Trophoblast cell (in vitro differentiated cells and primary cell): ENCODE data around the gene IFI27.

Source experiments
- DNase-seq, 2 donors: peaks; one replicate each; pipeline ENCODE4 v3.0.0-alpha.2; 2016
- H2AFZ ChIP-seq: 2 replicates; pipeline ENCODE4 v1.6.1; 2013; ENCODE audit warnings: low read length, moderate library complexity, mild to moderate bottlenecking; ENCODE audit not compliant: insufficient read depth, poor library complexity
- H2AK5ac ChIP-seq: 2 replicates; pipeline ENCODE4 v1.6.1; 2013; ENCODE audit warnings: mild to moderate bottlenecking, low read length
- H2BK120ac ChIP-seq: 2 replicates; pipeline ENCODE4 v1.6.1; 2013; ENCODE audit warnings: low read length, mild to moderate bottlenecking, moderate library complexity; ENCODE audit not compliant: insufficient read depth, poor library complexity
- H2BK12ac ChIP-seq: 2 replicates; pipeline ENCODE4 v1.6.1; 2013; ENCODE audit warnings: mild to moderate bottlenecking, low read length, moderate library complexity
- H2BK5ac ChIP-seq: 2 replicates; pipeline ENCODE4 v1.6.1; 2013; ENCODE audit warnings: low read length, low read depth, moderate library complexity, mild to moderate bottlenecking; ENCODE audit not compliant: poor library complexity
- H3K14ac ChIP-seq: 2 replicates; pipeline ENCODE4 v1.6.1; 2013; ENCODE audit warnings: mild to moderate bottlenecking, low read length
- H3K18ac ChIP-seq: 2 replicates; pipeline ENCODE4 v1.6.1; 2013; ENCODE audit warnings: mild to moderate bottlenecking, low read length
- H3K23ac ChIP-seq: 2 replicates; pipeline ENCODE4 v1.6.1; 2013; ENCODE audit warnings: low read length
- H3K27ac ChIP-seq: 2 replicates; pipeline ENCODE4 v1.5.1; 2013; ENCODE audit warnings: low read depth, mild to moderate bottlenecking, inconsistent platforms, low read length, moderate library complexity
- H3K27me3 ChIP-seq: 2 replicates; pipeline ENCODE4 v1.6.1; 2013; ENCODE audit warnings: inconsistent platforms, mild to moderate bottlenecking, low read length, moderate library complexity; ENCODE audit not compliant: insufficient read depth
- H3K36me3 ChIP-seq, 2 experiments: 1 replicate in 1 of 2; 2 replicates in 1 of 2; pipeline ENCODE4 v1.6.1; 2013; ENCODE audit warnings: low read length in 2 of 2, mild to moderate bottlenecking in 2 of 2, moderate library complexity in 1 of 2; ENCODE audit not compliant: insufficient read depth in 2 of 2, control insufficient read depth in 1 of 2
- H3K4ac ChIP-seq: 2 replicates; pipeline ENCODE4 v1.6.1; 2013; ENCODE audit warnings: low read depth, mild to moderate bottlenecking, low read length, moderate library complexity
- H3K4me1 ChIP-seq, 2 experiments: 1 replicate in 1 of 2; 2 replicates in 1 of 2; pipeline ENCODE4 v1.6.1; 2013; ENCODE audit warnings: low read length in 2 of 2, mild to moderate bottlenecking in 2 of 2, moderate library complexity in 1 of 2; ENCODE audit not compliant: insufficient read depth in 2 of 2, control insufficient read depth in 1 of 2
- H3K4me2 ChIP-seq: 2 replicates; pipeline ENCODE4 v1.6.1; 2013; ENCODE audit warnings: inconsistent platforms, mild to moderate bottlenecking, low read length, moderate library complexity
- H3K4me3 ChIP-seq: 2 replicates; pipeline ENCODE4 v1.5.1; 2013; ENCODE audit warnings: mild to moderate bottlenecking, low read depth, low read length, inconsistent platforms
- H3K79me1 ChIP-seq: one replicate; pipeline ENCODE4 v1.6.1; 2013; ENCODE audit warnings: low read length
- H3K79me2 ChIP-seq: 2 replicates; pipeline ENCODE4 v1.6.1; 2013; ENCODE audit warnings: low read length, mild to moderate bottlenecking; ENCODE audit not compliant: control insufficient read depth, insufficient read depth, poor library complexity
- H3K9ac ChIP-seq: 2 replicates; pipeline ENCODE4 v1.6.1; 2013; ENCODE audit warnings: mild to moderate bottlenecking, low read length
- H3K9me3 ChIP-seq: 2 replicates; pipeline ENCODE4 v1.6.1; 2013; ENCODE audit warnings: low read depth, mild to moderate bottlenecking, control low read depth, inconsistent platforms, low read length; ENCODE audit not compliant: insufficient read depth
- H4K12ac ChIP-seq: 2 replicates; pipeline ENCODE4 v1.6.1; 2013; ENCODE audit warnings: low read depth, mild to moderate bottlenecking, low read length, moderate library complexity
- H4K8ac ChIP-seq: 2 replicates; pipeline ENCODE4 v1.6.1; 2013; ENCODE audit warnings: low read depth, mild to moderate bottlenecking, low read length, moderate library complexity
- H4K91ac ChIP-seq: one replicate; pipeline ENCODE4 v1.6.1; 2013; ENCODE audit warnings: low read depth, mild to moderate bottlenecking, low read length, moderate library complexity
- WGBS: extraction: QIAGEN DNeasy Blood & Tissue Kit; methylation state at CpG from one replicate; pipeline ENCODE4 v1.1.7; 2013; ENCODE audit warnings: missing lambda C conversion rate; ENCODE audit not compliant: insufficient read length, insufficient coverage; ENCODE audit errors: extremely low coverage; 5-methylcytosine and 5-hydroxymethylcytosine counted together

The IFI27 gene

DNA sequence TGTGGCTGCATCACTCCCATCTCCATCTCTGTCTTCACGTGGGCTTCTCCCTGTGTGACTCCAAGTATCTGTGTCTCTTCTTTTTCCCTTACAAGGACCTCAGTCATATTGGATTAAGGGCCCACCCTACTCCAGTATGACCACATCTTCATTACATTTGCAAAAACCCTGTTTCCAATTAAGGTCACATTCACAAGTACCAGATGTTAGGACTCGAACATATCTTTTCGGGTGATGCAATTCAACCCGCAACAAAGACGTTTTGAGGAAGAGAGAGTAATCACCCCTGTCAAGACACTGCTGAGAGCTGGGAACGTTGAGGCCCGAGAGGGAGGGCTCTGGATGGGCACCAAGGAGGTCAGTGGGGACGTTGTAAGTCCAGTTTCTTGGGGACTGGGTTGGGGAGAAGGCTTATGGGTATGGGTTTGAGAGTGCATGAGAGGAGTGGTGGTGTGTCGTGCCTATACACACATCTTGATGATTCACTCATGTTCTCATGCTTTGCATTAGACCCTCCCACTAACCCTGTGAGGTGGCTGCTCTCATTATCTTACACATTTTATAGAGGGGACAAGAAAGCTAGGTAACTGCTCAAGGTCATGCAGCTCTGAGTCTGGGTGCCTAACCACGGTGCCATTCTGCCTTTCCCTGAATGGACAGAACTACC lies 12.1 kb upstream of the IFI27 start:
- Histone ChIP-seq H3K4ac (no peak overlapping the region), H3K9me3 (no peaks in the 10 kb centered on the region), H2BK12ac (no peak overlapping the region), H2BK120ac (no peak overlapping the region), H3K4me3 (no peak overlapping the region), H3K4me1 (peaks cover 2 to 6% of the 10 kb centered on the region in 2 experiments), H3K23ac (no peak overlapping the region), H3K27ac (no peak overlapping the region), H2AK5ac (no peak overlapping the region), H4K12ac (no peak overlapping the region), H2BK5ac (no peak overlapping the region), H3K18ac (no peak overlapping the region), H2AFZ (no peak overlapping the region), H3K4me2 (no peak overlapping the region), H3K27me3 (no peaks in the 10 kb centered on the region), H3K79me2 (no peaks in the 10 kb centered on the region), H4K91ac (no peak overlapping the region), H4K8ac (no peak overlapping the region), H3K9ac (no peak overlapping the region), H3K14ac (no peak overlapping the region), H3K36me3 (peaks cover 8 to 21% of the 10 kb centered on the region in 2 experiments), H3K79me1 (no peaks in the 10 kb centered on the region)
- no peak for DNase-seq
- no CpG with 5 or more reads among the region's 10 CpGs for WGBS

DNA sequence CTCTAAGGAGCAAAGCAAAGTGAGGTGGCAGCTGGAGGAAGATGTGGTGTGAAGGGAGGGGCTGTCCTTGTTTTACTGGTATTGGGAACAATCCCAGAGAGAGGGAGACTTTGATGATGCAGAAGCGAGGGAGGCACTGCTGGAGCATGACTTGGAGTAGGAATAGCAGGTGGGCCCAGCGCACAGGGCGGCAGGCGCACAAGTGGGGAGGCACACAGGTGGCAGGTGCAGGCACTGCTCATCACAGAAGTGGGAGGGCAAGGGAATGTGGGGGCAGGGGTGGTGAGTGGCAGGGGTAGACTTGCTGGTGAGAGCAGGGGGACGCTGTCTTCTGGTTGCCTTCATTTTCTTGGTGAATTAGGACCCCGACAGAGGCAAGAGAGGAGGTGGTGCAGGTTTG lies 11.5 kb upstream of the IFI27 start:
- Histone ChIP-seq H3K23ac (no peak overlapping the region), H3K4ac (no peak overlapping the region), H2BK5ac (no peak overlapping the region), H3K9me3 (peaks cover 1% of the 10 kb centered on the region), H3K14ac (no peak overlapping the region), H3K79me1 (no peaks in the 10 kb centered on the region), H2AFZ (no peak overlapping the region), H3K18ac (no peak overlapping the region), H3K9ac (no peak overlapping the region), H2BK120ac (no peak overlapping the region), H3K79me2 (no peaks in the 10 kb centered on the region), H2AK5ac (no peak overlapping the region), H3K36me3 (peaks cover 8 to 23% of the 10 kb centered on the region in 2 experiments), H4K8ac (no peak overlapping the region), H4K12ac (no peak overlapping the region), H3K27ac (no peak overlapping the region), H3K4me1 (peaks cover 2 to 6% of the 10 kb centered on the region in 2 experiments), H2BK12ac (no peak overlapping the region), H4K91ac (no peak overlapping the region), H3K4me3 (no peak overlapping the region), H3K4me2 (no peak overlapping the region), H3K27me3 (no peaks in the 10 kb centered on the region)
- WGBS: no CpG with 5 or more reads among the region's 6 CpGs
- DNase-seq: no peak

- no peak overlapping the region for H3K4me2 ChIP-seq
- no peak overlapping the region for H2AK5ac ChIP-seq
- H3K9ac ChIP-seq: no peak overlapping the region
- H3K4ac ChIP-seq: no peak overlapping the region
- H4K8ac ChIP-seq: no peak overlapping the region
- no peak overlapping the region for H2BK120ac ChIP-seq
- no CpG with 5 or more reads among the region's 4 CpGs for WGBS
- peaks cover 1% of the 10 kb centered on the region for H3K9me3 ChIP-seq
- peaks cover 2 to 6% of the 10 kb centered on the region in 2 experiments for H3K4me1 ChIP-seq
- no peak overlapping the region for H3K14ac ChIP-seq
- no peaks in the 10 kb centered on the region for H3K79me2 ChIP-seq
- no peak overlapping the region for H3K18ac ChIP-seq
- H3K27me3 ChIP-seq: no peaks in the 10 kb centered on the region
- H4K12ac ChIP-seq: no peak overlapping the region
- H3K79me1 ChIP-seq: no peaks in the 10 kb centered on the region
- H4K91ac ChIP-seq: no peak overlapping the region
- H2BK12ac ChIP-seq: no peak overlapping the region
- peaks cover 8 to 23% of the 10 kb centered on the region in 2 experiments for H3K36me3 ChIP-seq
- no peak overlapping the region for H2AFZ ChIP-seq
- H3K4me3 ChIP-seq: no peak overlapping the region
- H2BK5ac ChIP-seq: no peak overlapping the region
- peak; percentile 87 to 95 for DNase-seq
- H3K27ac ChIP-seq: no peak overlapping the region
- H3K23ac ChIP-seq: no peak overlapping the region
Observed at GRCh38 chr14:94100847-94101246, 9.7 kb upstream of the IFI27 start.

DNA sequence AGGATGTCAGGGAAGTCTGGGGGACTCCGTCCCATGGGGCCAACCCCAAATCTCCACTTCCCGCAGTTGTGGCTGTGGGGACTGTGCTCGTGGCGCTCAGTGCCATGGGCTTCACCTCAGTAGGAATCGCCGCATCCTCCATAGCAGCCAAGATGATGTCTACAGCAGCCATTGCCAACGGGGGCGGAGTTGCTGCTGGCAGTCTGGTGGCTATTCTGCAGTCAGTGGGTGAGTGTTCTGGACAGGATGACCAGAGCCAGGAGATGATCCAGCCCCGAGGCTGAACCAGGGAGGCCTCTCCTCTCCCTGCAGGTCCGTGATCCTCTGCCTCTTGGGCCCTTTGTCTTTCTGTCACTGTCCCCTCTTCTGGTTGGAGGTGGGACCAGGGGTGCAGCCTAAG lies 8.8 kb upstream of the IFI27 start:
- Histone ChIP-seq H3K27me3 (no peaks in the 10 kb centered on the region), H2BK120ac (no peak overlapping the region), H2BK12ac (no peak overlapping the region), H3K9me3 (peaks cover 1% of the 10 kb centered on the region), H2AK5ac (no peak overlapping the region), H4K91ac (no peak overlapping the region), H3K4ac (no peak overlapping the region), H3K14ac (no peak overlapping the region), H4K8ac (no peak overlapping the region), H3K79me1 (no peaks in the 10 kb centered on the region), H3K18ac (no peak overlapping the region), H2BK5ac (no peak overlapping the region), H3K36me3 (peaks cover 8 to 26% of the 10 kb centered on the region in 2 experiments), H3K79me2 (no peaks in the 10 kb centered on the region), H3K27ac (no peak overlapping the region), H4K12ac (no peak overlapping the region), H3K4me2 (no peak overlapping the region), H3K23ac (no peak overlapping the region), H3K4me3 (no peak overlapping the region), H3K9ac (no peak overlapping the region), H3K4me1 (peaks cover 2 to 6% of the 10 kb centered on the region in 2 experiments), H2AFZ (no peak overlapping the region)
- no CpG with 5 or more reads among the region's 10 CpGs for WGBS
- no peak for DNase-seq
